ENCODE data around the gene GTPBP6. TPM values are rescaled to one million over a fixed set of nuclear protein-coding genes. Genes with fewer than 3 reads are reported as not detected.

Gene GTPBP6
- total RNA-seq, 5 donors from 2014 or later (not counting 1 experiment from before 2014, with no cell fraction given), result 58.8 to 112 (median 111) TPM

DNA sequence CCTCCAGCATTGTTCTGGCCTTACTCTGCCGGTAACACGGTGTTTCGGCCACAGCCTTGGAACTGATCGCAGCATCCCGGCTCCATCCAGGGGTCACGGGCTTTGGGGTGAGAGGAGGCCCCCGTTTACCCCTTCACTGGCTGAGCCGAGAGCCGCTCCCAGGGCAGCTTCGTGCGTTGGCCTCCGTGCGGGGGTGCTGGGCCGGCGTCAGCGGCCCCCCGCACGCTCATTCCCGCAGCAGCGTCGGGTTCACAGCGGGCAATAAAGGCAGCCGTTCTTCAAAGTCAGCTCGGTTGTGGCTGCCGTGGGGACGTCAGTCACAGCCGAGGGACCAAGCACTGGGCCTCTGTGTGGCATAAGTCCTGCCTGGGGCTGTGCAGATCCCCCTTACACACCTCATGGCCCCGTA lies 62.7 kb downstream of the GTPBP6 start:
- Histone ChIP-seq H3K9me3 (no peaks in the 10 kb centered on the region), H3K27me3 (replicated peaks in 1 of 2; ENCODE audit: control insufficient read depth in 2 of 2, extremely low read depth in 1 of 2, insufficient read depth in 2 of 2, low read length in 1 of 2) (no peaks in the 10 kb centered on the region), H3K4me1 (ENCODE audit: control insufficient read depth in 1 of 2, extremely low read depth in 1 of 2, insufficient read depth in 2 of 2, low read length in 2 of 2) (peaks cover 7 to 8% of the 10 kb centered on the region in 2 experiments), H3K36me3 (ENCODE audit: control insufficient read depth in 2 of 2, extremely low read depth in 1 of 2, insufficient read depth in 1 of 2, low read length in 1 of 2) (no peaks in the 10 kb centered on the region), H3K4me3 (ENCODE audit: control insufficient read depth in 1 of 2, extremely low read depth in 1 of 2, low read length in 1 of 2) (no peak overlapping the region), H3K27ac (ENCODE audit: low read length) (no peak overlapping the region)
- ATAC-seq (replicated peaks in 1 of 4) (no peak), DNase-seq (no peak)
- POLR2A ChIA-PET, result no interaction called here
- peaks cover 21 to 23% (median 21%) of the 10 kb centered on the region in 3 donors for H3K4me1 Mint-ChIP-seq
- no peaks in the 10 kb centered on the region for H3K27me3 Mint-ChIP-seq
- 94% methylated on average over 21 of the region's 28 CpGs for WGBS (ENCODE audit: insufficient coverage)
- H3K9me3 Mint-ChIP-seq, result peaks cover 0 to 11% (median 0%) of the 10 kb centered on the region in 3 donors
- H3K27ac Mint-ChIP-seq, result no peak overlapping the region
- no peaks in the 10 kb centered on the region for H3K36me3 Mint-ChIP-seq
- H3K4me3 Mint-ChIP-seq, result no peak overlapping the region
- CTCF ChIA-PET, result no interaction called here

Other genes starting within 250 kb of the GTPBP6 start
- gene PLCXD1, start 37.4 kb downstream of the GTPBP6 start, total RNA-seq, result 10 to 100 TPM; 18.6 to 27.4 (median 22.4) TPM
- gene PPP2R3B, start 68.1 kb upstream of the GTPBP6 start, total RNA-seq, result 10 to 100 TPM; 30.5 to 56.5 (median 46.6) TPM

Measured in T-cell (primary cell).